ENCODE results near the gene CREG2. TPM values are rescaled to one million over a fixed set of nuclear protein-coding genes. Genes with fewer than 3 reads are reported as not detected.

Gene CREG2
- polyA plus RNA-seq, 4 donors = 0.49 to 0.93 (median 0.67) TPM

DNA sequence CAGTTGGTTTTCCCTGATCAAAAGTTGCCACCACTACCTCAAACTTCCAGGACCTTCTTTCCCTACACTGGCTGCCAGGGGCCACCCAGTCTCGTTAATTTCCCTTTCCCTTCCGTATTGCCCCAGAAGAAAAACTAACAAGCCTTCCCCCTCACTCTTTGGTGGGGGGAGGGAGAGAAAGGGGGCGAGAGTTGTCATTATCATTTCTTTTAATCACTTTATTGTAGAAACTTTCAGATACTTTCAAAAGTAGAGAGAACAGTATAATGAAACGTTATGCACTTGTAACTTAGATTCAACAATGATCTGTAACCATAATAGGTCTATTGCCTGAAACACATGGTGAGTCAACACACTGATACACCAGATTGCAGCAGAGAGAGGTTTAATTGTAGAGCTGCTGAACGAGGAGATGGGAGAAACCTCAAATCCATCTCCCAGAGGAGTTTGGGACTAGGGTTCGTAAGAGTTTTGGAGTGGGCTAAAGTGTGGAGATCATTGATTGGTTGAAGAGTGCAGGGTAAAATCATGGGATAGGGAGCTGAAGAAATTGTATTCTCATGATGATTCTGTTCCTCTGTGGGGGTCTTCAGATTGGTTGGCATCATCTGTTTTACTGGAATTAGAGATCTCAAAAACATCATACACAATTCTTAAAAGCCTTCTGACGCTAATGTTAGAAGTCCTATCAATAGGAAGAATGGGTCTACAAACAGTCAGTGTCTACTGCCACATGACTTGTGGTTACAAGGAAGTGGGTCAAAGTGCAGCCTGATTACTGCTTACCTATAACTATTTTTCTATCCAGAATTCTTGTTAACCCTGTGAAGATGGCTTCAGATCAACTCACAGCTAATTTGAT lies 76.2 kb downstream of the CREG2 start:
- DNase-seq (ENCODE audit: low read depth in 4 of 4, low spot score in 3 of 4) = no peak

DNA sequence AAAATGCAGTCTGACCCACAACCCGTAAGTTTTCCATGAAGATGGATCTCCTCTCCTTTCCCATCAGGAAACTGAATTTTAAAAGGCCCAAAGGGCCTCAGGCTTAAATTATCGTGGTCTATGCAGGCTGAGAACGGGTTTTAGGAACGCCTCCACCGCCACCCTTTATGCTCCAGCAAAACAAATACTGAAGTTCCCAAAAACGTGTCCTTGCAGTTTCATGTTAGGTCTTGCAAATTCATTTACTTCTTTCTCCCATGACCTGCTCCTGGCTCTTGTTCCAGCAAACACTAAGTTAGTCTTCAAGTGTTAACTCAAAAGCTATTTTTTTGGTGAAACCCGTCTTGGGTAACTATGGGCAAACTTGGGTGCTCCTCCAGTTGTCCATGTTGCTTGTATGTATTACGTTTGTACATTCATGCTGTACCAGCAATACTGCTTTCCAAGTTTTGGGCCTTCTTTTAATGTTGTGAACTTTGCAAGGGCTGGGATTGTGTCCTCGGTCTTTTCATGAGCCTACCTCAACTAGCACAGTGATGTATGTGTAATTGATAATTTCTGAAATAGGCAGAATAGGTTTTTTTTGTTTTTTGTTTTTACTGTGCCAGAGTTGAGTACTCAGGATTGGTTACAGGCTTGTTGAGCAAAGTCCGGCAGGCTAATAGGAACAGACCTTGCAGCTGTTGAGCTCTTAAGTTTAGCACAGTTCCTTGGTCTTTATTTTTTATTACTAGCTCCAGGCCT lies 77.0 kb downstream of the CREG2 start:
- no peak for DNase-seq (ENCODE audit: low read depth in 4 of 4, low spot score in 3 of 4)

DNA sequence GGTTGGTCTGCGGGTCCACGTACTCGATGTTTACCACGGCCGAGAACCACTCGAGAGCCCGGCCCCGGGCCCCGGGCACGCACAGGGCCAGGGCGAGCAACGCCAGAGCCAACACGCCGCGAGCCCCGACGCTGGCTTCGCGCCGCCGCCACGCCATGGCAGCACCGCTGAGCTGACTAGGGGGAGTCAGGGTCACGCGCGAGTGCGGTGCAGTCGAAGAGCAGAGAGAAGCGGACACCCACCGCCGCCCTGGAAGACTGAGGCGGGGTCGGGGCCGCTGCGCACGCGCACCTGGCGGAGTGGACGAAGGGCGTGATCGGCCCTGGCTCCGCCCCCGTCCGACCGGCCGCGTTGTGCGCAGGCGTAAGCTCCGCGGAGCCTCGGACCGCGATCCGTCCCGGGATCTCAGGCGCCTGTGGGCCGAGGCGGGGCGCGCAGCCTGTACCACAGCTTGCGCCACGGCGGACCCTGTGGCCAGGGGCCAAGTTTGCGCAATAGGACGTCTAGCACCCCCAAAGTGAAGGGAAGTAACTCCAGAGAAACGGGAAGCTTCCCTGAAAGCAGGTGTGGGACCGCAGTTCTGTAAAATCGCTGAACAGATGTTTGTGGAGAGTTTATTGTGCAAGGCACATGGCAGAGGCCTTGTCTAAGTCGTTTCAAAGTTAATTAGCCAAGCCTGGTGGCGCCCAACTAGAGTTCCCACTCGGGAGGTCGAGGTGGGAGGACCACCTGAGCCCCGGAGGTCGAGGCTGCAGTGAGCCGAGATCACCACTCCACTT lies 78.7 kb downstream of the CREG2 start, which contains the start of gene RNF149:
RNF149 (minus strand) TSS at position 270 of the 779 bp plus-strand sequence; CDS start at position 157, 113 bp downstream.
- DNase-seq (ENCODE audit: low read depth in 4 of 4, low spot score in 3 of 4) = peak; percentile 81 to 86 (median 84)

DNA sequence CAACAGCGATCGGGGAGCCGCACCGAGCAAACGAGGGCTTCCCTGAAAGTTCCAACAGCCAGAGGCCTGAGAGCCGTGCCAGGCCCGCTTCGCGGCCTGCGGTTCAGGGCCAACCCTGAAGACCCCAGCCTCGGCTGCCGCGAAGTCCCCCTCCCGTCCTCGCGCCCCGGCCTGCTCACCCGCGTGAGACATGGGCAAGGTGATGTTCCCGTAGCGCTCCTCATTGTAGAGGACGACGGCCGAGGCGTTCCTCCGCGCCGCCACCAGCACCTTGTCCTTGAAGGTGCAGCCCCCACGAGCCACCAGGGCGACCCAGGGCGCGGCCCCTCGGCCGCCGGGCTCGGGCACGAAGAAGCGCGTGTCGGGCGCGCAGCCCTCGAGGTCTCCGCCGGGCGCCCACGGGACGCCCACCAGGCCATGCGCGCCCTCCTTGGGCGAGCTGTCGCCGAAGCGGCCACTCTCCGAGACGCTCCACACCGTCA lies 79.3 kb downstream of the CREG2 start:
- DNase-seq (ENCODE audit: low read depth in 4 of 4, low spot score in 3 of 4) = no peak

DNA sequence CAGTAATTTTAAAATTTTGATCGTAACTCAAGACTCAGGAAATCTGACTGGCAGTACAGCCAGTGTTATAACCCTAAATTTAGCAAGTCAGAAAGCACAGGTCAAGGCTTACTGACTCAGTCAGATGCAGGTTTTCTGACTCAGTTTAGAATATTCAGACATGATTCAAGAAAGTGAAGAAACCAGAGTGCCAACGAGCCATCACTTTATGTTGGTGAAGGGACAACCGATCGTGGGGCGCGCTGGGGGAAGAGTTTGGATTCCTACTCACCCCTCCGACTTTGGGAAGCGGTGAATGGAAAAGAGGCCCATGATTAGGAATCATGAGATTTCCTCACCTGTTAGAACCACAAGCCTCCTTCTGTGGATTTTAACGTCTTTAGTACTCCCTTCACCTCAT lies 79.8 kb downstream of the CREG2 start:
- DNase-seq (ENCODE audit: low read depth in 4 of 4, low spot score in 3 of 4) = no peak

DNA sequence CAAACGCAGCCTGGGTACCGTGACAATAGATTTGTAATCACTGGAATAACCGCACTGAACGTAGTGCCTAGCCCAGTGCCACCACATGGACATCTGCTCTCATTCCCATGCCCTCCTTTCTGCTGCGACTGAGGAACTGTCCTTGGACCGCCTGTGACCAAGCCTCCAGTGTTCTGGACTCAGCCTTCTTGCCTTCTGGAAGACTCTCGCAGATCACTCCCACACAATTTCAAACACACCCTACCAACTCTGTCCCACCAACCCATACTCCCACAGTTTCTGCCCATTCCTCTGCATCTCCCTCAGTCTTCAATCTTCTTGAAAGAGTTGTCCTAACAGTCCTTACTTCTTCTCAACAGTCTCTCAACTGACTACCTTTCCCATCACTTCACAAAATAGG lies 80.9 kb downstream of the CREG2 start:
- no peak for DNase-seq (ENCODE audit: low read depth in 4 of 4, low spot score in 3 of 4)

DNA sequence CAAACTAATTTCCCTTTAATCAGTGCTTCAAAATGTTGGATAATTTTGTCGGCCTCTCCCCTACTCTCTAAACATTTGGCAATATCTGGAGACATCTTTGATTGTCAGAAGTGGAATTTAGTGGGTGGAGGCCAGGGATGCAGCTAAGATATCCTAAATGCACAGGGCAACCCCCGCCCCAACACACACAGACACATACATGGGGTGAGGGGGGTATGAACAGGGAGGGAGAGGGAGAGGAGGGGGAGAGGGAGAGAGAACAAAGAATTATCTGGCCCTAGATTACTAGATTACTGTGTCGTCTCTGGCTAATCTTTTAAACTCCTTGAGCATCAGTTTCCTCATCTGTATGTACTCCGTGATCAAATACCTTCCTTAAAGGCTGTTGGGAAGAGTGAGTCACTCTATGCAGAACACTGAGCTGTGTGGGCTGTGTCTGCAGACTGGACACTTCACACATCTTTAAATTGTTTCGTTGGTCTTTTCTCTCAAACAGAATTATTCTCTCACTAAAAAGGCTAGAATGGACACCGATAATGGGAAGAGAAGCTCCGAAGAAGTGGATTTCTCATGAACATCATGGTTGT lies 81.7 kb downstream of the CREG2 start:
- DNase-seq (ENCODE audit: low read depth in 4 of 4, low spot score in 3 of 4) = no peak

DNA sequence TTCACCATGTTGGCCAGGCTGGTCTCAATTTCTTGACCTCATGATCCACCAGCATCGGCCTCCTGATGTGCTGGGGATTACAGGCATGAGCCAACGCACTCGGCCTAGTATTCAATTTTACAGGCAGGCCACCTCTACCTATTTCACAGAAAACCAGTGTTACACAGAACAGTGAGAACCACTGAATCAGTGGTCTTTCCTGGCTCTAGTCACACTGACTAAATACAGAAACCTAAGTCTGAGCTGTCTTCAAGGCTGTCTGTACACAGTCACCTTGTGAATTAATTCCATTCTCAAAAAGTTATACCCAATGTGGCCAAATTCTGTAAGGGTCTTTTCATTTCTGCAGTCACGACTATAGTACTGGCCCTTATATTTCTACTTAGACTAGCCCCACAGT lies 82.3 kb downstream of the CREG2 start:
- no peak for DNase-seq (ENCODE audit: low read depth in 4 of 4, low spot score in 3 of 4)

DNA sequence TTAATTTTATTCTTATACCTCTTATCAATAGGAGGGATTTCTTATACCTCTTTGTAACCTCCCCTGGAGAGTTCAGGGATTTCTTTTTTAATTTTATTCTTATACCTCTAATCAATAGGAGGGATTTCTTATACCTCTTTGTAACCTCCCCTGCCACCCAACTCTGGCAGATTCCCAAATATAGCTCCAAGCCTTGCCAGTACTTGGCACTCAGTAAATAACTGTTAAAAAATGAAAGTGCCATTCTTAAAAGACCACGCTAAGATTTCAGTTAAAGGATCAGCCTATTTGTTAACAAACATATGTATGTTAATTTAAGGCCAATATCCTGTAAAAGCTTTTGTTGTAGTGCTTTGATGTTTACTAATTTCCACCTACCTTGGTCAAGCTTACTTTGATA lies 83.6 kb downstream of the CREG2 start:
- DNase-seq (ENCODE audit: low read depth in 4 of 4, low spot score in 3 of 4) = no peak

DNA sequence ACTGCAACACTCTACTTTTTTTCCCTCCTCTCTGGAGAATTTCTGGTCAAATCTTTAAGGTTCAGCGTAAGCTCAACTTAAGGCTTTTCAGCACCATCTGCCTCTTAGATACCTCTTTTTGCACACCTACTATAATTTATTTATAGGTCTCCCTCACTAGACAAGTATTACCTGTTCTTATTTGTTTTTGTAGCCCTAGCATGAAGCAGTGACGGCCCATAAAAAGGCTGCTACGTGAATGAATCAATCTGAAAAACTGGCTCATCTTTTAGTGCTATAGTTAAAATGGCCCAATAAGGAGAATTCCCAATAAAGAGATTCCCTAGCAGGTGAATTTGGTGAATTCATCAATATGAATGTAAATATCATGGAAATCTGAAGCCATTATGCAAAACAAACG lies 85.3 kb downstream of the CREG2 start:
- DNase-seq (ENCODE audit: low read depth in 4 of 4, low spot score in 3 of 4) = no peak

DNA sequence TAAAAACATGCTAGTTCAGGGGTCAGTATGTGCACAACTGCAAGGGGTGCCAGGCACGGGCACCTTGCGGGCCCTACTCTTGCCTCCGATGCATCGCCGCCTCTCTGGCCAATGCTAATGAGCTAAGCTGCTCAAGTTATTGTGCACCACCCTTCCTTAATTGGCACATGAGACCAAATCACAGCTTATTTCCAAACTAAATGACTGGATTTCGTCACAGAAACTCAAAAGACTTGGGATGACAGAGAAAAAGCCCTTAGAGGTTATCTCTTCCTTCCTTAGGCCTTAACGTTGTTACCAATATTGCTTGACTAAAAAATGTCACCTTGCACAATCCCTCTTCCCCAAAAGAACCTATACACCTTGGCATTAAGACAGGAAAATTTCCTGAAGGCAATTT lies 86.5 kb downstream of the CREG2 start:
- DNase-seq (ENCODE audit: low read depth in 4 of 4, low spot score in 3 of 4) = no peak

DNA sequence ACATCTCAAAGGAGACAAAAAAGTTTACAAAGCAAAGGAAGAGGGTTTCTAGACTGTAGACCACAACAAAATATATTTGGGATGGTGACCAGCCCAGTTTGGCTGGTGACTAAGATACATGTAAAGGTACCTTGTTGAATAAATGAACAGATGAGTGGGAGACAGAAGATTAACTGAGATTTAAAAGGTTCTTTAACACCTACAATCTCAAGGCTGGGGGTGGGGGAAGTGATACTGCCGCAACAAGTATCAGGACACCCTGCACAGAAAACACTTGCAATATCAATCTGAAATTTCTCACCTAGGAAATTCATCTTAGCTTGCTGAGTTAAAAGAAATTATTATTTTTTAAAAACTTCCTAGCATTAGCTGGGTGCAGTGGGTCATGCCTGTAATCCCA lies 87.1 kb downstream of the CREG2 start:
- DNase-seq (ENCODE audit: low read depth in 4 of 4, low spot score in 3 of 4) = no peak

DNA sequence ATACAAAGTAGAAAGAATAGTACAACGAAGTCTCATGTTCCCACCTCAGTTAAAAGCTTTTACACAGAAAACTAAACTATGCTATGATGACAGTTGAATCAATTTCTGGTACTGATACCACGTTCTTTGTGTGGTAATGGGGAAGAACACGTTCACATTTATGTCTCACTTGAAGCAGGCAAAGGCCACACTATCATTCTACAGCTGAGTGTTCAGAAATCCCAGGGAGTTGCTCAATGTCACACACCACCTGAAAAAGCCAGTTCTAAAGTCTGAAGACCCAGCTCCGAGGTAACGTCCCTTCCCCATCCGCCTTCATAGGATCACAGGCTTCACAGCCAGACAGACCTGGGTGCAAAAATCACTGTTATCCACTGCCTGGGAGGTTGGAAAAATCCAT lies 87.7 kb downstream of the CREG2 start:
- DNase-seq (ENCODE audit: low read depth in 4 of 4, low spot score in 3 of 4) = no peak

DNA sequence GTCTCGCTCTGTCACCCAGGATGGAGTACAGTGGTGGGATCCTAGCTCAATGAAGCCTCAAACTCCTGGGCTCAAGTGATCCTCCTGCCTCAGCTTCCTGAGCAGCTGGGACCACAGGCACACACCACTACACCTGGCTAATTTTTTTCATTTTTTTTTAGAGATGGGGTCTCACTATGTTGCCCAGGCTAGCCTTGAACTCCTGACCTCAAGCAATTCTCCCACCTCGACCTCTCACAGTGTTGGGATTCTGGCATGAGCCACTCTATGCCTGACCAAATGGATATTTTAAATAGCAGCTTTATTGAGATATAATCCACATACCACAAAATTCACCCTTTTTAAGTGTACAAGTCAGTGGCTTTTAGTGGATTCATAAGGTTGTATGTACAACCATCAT lies 89.9 kb downstream of the CREG2 start:
- no peak for DNase-seq (ENCODE audit: low read depth in 4 of 4, low spot score in 3 of 4)

DNA sequence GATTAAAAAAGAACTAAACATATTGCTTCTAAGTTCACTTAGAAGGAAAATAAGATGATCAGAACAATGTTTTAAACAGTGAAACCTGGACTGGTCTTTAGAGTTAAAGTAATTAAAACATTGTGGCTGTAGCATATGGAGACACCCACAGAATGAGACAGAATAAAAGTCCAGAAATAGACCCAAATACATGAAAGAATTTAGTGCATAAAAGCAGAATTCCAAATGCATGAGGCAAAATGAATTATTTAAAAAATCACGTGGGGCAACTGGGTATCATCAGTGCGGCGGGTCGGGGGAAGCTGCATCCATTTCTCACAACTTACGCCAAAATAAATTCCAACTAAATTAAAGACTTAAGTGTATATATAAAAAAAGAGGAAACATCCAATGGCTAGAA lies 90.9 kb downstream of the CREG2 start:
- DNase-seq (ENCODE audit: low read depth in 4 of 4, low spot score in 3 of 4) = no peak

DNA sequence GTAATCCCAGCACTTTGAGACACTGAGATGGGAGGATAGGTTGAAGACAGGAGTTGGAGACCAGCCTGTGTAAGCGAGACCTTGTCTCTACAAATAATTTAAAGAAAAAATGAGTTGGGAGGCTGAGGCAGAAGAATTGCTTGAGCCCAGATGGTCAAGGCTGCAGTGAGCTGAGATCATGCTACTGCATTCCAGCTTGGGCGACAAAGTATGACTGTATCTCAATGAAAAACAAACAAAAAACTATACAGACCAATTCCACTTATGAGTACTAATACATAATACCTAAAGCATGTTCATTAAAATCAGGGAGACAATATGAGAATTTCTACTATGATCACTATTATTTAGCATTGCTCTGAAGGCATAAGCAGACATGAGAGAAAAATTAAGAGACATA lies 91.4 kb downstream of the CREG2 start:
- DNase-seq (ENCODE audit: low read depth in 4 of 4, low spot score in 3 of 4) = no peak

Other genes starting within 250 kb of the CREG2 start
- gene TBC1D8, start 236.1 kb downstream of the CREG2 start, polyA plus RNA-seq (ENCODE audit: insufficient read length in 4 of 4) = 10 to 100 TPM; 21.2 to 44.2 (median 30.7) TPM
- gene CNOT11, start 134.6 kb downstream of the CREG2 start, polyA plus RNA-seq (ENCODE audit: insufficient read length in 4 of 4) = 10 to 100 TPM; 36.3 to 61.6 (median 57.6) TPM
- gene RNF149, start 78.8 kb downstream of the CREG2 start, polyA plus RNA-seq (ENCODE audit: insufficient read length in 4 of 4) = 10 to 100 TPM; 37.0 to 64.6 (median 43.7) TPM
- 1 to 10 TPM in 2 of 4 donors, under 1 TPM in 2; 0.67 to 1.5 (median 0.98) TPM for gene RFX8, start 87.6 kb upstream of the CREG2 start, polyA plus RNA-seq (ENCODE audit: insufficient read length in 4 of 4)

All from left renal pelvis (tissue), 4 donors.